GM12874 (cell line): Measurements from ENCODE around the gene GOSR1.

ENCODE experiments used
- CTCF ChIP-seq: IDR thresholded peaks from 2 replicates; pipeline ENCODE4 v1.5.1; 2011; ENCODE audit warnings: low read depth, mild to moderate bottlenecking, control low read depth, low read length, moderate library complexity; ENCODE audit not compliant: insufficient read depth

The GOSR1 gene

GRCh38 chr17:30477774-30478115, 537 bp downstream of the GOSR1 start:
- no peak for TF ChIP-seq CTCF

- no peak for TF ChIP-seq CTCF
Measured at GRCh38 chr17:30482555-30482954, 5.3 kb downstream of the GOSR1 start.

GRCh38 chr17:30483159-30483558, 6.0 kb downstream of the GOSR1 start:
- no peak for TF ChIP-seq CTCF

GRCh38 chr17:30493780-30494179, 16.6 kb downstream of the GOSR1 start:
- TF ChIP-seq CTCF = no peak

- no peak for TF ChIP-seq CTCF
Measured at GRCh38 chr17:30495586-30495985, 18.4 kb downstream of the GOSR1 start.

- no peak for TF ChIP-seq CTCF
Measured at GRCh38 chr17:30503558-30503957, 26.4 kb downstream of the GOSR1 start.

GRCh38 chr17:30505868-30506417, 28.7 kb downstream of the GOSR1 start:
- no peak for TF ChIP-seq CTCF

- no peak for TF ChIP-seq CTCF
Measured at GRCh38 chr17:30506481-30506880, 29.3 kb downstream of the GOSR1 start.
